ENCODE data around the gene GMIP. TPM values are rescaled to one million over a fixed set of nuclear protein-coding genes. Genes with fewer than 3 reads are reported as not detected.
"Not testable (repeated sequence)": the region's sequence is repeated elsewhere in the genome, so short reads cannot be mapped to it uniquely, and the experiment has no call there.

Gene GMIP
- 18.1 TPM for total RNA-seq (2021; ENCODE audit: unreplicated experiment)
- 20.1 TPM for polyA plus RNA-seq (2012; ENCODE audit: insufficient read length)
- Bru-seq, nascent RNA: percentile 48 among the genes with signal in this experiment
- percentile 55 among the genes with signal in this experiment for BruChase-seq, experiment 1, labeled RNA remaining after a 2-hour chase
- percentile 65 among the genes with signal in this experiment for BruChase-seq, experiment 2, labeled RNA remaining after a 6-hour chase
- long read RNA-seq, partial matches to known transcripts: 6 of 32 reads
- long read RNA-seq, other reads (novel, unspliced or antisense): 18 of 32 reads

- intact Hi-C loops (cut with micrococcal nuclease; ENCODE audit: unreplicated experiment): loop anchor here (10.0 kb wide), 1 partner anchor 109 kb away; the partner anchor contains the start of gene CILP2
- Histone ChIP-seq H3K27me3 (ENCODE audit: control insufficient read depth, insufficient read depth, low read length) (no peaks in the 10 kb centered on the region), H3K9me3 (ENCODE audit: control insufficient read depth, insufficient read depth, low read depth, low read length) (no peaks in the 10 kb centered on the region), H3K36me3 (ENCODE audit: control insufficient read depth, insufficient read depth, low read length) (peaks cover 3% of the 10 kb centered on the region; the same call in 1 of the 2 replicates), H3K4me1 (ENCODE audit: control insufficient read depth, insufficient read depth, low read length) (no peaks in the 10 kb centered on the region; the same call in 1 of the 2 replicates), H3K27ac (ENCODE audit: low read length) (peak within 1 kb of the TSS; percentile 79), H3K4me3 (ENCODE audit: low read depth in 2 of 2, low read length in 2 of 2) (peak within 1 kb of the TSS; percentile 76 to 79)
- ATAC-seq (peak; percentile 92), DNase-seq (ENCODE audit: low read depth, low spot score) (no peak)
- in situ Hi-C loops (cut with HindIII; ENCODE audit: low pct_unique_long_range_greater_than_20kb, low sequenced_read_pairs): no loop called here
- TF ChIP-seq TCF7L2 (IDR thresholded peaks at IDR 0.05; ENCODE audit: low read depth, low read length) (no peak), POLR2AphosphoS5 (IDR thresholded peaks at IDR 0.05; ENCODE audit: low read depth, low read length) (no peak), REST (IDR thresholded peaks at IDR 0.05; ENCODE audit: insufficient read depth in 1 of 2, low read depth in 2 of 2, low read length in 1 of 2) (no peak), SIN3A (IDR thresholded peaks at IDR 0.05; ENCODE audit: borderline replicate concordance, insufficient read depth, low read depth, low read length) (no peak)
- TF ChIP-seq, protein P1, sequence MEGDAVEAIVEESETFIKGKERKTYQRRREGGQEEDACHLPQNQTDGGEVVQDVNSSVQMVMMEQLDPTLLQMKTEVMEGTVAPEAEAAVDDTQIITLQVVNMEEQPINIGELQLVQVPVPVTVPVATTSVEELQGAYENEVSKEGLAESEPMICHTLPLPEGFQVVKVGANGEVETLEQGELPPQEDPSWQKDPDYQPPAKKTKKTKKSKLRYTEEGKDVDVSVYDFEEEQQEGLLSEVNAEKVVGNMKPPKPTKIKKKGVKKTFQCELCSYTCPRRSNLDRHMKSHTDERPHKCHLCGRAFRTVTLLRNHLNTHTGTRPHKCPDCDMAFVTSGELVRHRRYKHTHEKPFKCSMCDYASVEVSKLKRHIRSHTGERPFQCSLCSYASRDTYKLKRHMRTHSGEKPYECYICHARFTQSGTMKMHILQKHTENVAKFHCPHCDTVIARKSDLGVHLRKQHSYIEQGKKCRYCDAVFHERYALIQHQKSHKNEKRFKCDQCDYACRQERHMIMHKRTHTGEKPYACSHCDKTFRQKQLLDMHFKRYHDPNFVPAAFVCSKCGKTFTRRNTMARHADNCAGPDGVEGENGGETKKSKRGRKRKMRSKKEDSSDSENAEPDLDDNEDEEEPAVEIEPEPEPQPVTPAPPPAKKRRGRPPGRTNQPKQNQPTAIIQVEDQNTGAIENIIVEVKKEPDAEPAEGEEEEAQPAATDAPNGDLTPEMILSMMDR (IDR thresholded peaks at IDR 0.05): peak; percentile 89
- no TSS peak for BruUV-seq (replicated peaks)
- ChIA-PET POLR2A (no interaction called here), CTCF (interaction anchor here (0.6 to 1.3 kb wide), 3 partner anchors 91 to 110 kb away, joined by 3 to 4 read pairs (median 3); no protein-coding TSS in a partner anchor)
Observed at GRCh38 chr19:19643158-19644053, at the start of gene GMIP. TSS of gene GMIP (minus strand) at chr19:19643657. CDS start at chr19:19643529, 128 bp downstream.

DNA sequence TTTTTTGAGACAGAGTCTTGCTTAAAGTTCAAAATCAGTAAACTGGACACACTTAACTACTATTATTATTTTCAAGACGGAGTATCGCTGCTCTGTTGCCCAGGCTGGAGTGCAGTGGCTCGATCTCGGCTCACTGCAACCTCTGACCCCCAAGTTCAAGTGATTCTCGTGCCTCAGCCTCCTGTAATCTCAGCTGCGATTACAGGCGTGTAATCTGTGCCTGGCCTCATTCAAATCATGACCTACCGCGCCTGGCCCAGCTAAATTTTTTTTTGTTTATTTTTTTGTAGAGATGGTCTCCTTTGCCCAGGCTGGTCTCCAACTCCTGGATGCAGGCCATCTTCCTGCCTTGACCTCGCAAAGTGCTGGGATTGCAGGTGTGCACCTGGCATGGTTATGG is 48.2 kb upstream of the GMIP start:
- in situ Hi-C loops (cut with HindIII; ENCODE audit: low pct_unique_long_range_greater_than_20kb, low sequenced_read_pairs) (no loop called here), intact Hi-C loops (cut with micrococcal nuclease; ENCODE audit: unreplicated experiment) (no loop called here)
- ATAC-seq (no peak), DNase-seq (ENCODE audit: low read depth, low spot score) (no peak)
- no peak overlapping the region for H3K27ac ChIP-seq (ENCODE audit: low read length)
- no peaks in the 10 kb centered on the region for H3K4me1 ChIP-seq (ENCODE audit: control insufficient read depth, insufficient read depth, low read length)
- POLR2A ChIA-PET: no interaction called here
- CTCF ChIA-PET: no interaction called here
- BruUV-seq (replicated peaks): no TSS peak
- H3K9me3 ChIP-seq (ENCODE audit: control insufficient read depth, insufficient read depth, low read depth, low read length): no peaks in the 10 kb centered on the region
- no peaks in the 10 kb centered on the region for H3K27me3 ChIP-seq (ENCODE audit: control insufficient read depth, insufficient read depth, low read length)
- TF ChIP-seq POLR2AphosphoS5 (IDR thresholded peaks at IDR 0.05; ENCODE audit: low read depth, low read length) (no peak), REST (IDR thresholded peaks at IDR 0.05; ENCODE audit: insufficient read depth in 1 of 2, low read depth in 2 of 2, low read length in 1 of 2) (no peak), SIN3A (IDR thresholded peaks at IDR 0.05; ENCODE audit: borderline replicate concordance, insufficient read depth, low read depth, low read length) (no peak), TCF7L2 (IDR thresholded peaks at IDR 0.05; ENCODE audit: low read depth, low read length) (no peak)
- TF ChIP-seq, protein P1 (IDR thresholded peaks at IDR 0.05): no peak
- H3K36me3 ChIP-seq (ENCODE audit: control insufficient read depth, insufficient read depth, low read length): no peaks in the 10 kb centered on the region
- no peak overlapping the region for H3K4me3 ChIP-seq (ENCODE audit: low read depth in 2 of 2, low read length in 2 of 2)

- H3K27ac ChIP-seq (ENCODE audit: low read length); ATAC-seq; intact Hi-C loops (cut with micrococcal nuclease; ENCODE audit: unreplicated experiment); DNase-seq (ENCODE audit: low read depth, low spot score); H3K4me3 ChIP-seq (ENCODE audit: low read depth in 2 of 2, low read length in 2 of 2); BruUV-seq (replicated peaks); H3K36me3 ChIP-seq (ENCODE audit: control insufficient read depth, insufficient read depth, low read length); H3K4me1 ChIP-seq (ENCODE audit: control insufficient read depth, insufficient read depth, low read length); H3K9me3 ChIP-seq (ENCODE audit: control insufficient read depth, insufficient read depth, low read depth, low read length); H3K27me3 ChIP-seq (ENCODE audit: control insufficient read depth, insufficient read depth, low read length); in situ Hi-C loops (cut with HindIII; ENCODE audit: low pct_unique_long_range_greater_than_20kb, low sequenced_read_pairs); POLR2A ChIA-PET; CTCF ChIA-PET: not testable (repeated sequence)
Observed at GRCh38 chr19:19689023-19689422, 45.6 kb upstream of the GMIP start.

Measured in Panc1 (cell line).